LoVo (cell line): Measurements from ENCODE around the gene MAP4K4.
A peak's percentile ranks its signal among the peaks of the same experiment; 100 is the strongest.
"Not testable (repeated sequence)": the region's sequence is repeated elsewhere in the genome, so short reads cannot be mapped to it uniquely, and the experiment has no call there.

Experiments
- DNase-seq: peaks from one replicate; pipeline ENCODE4 v3.0.0-alpha.2; 2016; ENCODE audit warnings: low spot score

Gene MAP4K4

DNA sequence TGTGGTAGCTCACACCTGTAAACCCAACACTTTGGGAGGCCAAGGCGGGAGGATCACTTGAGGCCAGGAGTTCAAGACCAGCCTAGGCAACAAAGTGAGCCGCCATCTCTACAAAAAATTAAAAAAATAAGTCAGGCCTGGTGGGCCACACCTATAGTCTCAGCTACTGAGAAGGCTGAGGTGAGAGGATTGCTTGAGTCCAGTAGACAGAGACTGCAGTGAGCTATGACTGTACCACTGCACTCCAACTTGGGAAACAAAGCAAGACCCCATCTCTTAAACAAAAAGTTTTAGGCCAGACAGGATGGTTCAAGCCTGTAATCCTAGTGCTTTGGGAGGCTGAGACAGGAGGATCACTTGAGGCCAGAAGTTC is 224.4 kb downstream of the MAP4K4 start:
- no peak for DNase-seq

DNA sequence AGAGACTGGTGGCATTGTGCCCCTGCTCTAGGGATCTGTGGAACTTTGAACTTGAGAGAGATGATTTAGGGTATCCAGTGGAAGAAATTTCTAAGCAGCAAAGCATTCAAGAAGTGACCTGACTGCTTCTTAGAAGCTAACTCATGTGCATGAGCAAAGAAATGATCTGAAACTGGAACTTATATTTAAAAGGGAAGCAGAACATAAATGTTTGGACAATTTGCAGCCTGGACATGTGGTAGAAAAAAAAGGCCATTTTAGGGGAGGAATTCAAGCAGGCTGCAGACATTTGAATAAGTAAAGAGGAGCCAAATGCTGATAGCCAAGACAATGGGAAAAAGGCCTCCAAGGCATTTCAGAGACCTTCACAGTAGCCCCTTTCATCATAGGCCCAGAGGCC is 226.8 kb downstream of the MAP4K4 start:
- DNase-seq: not testable (repeated sequence)

DNA sequence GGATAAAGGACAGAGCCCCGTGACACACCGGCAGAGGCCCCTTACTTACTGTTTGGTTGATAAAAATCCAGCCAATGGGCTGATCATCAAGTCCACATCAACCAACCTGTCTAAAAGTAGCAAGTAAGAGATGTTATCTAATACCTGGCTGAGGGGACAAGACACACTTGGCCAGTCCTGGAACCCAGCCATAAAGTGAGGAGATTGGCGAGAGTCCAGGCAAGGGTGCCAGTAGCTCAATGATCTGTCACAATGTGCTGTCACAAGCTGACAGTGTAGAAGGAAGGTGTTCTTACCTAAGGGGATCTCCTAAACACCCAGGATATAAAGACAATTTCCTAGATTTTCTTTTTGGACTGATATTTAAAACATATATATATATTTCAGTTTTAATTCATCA is 232.5 kb downstream of the MAP4K4 start:
- DNase-seq: peak; percentile 2

DNA sequence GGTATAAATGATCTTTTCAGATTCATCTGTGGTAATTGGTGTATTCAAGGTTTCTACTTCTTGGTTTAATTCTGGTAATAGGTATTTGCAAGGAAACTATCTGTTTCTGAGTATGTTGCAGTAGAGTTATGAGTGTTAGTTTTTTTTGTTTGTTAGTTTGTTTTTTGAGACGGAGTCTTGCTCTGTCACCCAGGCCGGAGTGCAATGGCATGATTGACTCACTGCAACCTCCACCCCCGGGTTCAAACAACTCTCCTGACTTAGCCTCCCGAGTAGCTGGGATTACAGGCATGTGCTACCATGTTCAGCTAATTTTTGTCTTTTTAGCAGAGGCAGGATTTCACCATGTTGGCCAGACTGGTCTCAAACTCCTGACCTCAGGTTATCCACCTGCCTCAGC is 233.3 kb downstream of the MAP4K4 start:
- no peak for DNase-seq

DNA sequence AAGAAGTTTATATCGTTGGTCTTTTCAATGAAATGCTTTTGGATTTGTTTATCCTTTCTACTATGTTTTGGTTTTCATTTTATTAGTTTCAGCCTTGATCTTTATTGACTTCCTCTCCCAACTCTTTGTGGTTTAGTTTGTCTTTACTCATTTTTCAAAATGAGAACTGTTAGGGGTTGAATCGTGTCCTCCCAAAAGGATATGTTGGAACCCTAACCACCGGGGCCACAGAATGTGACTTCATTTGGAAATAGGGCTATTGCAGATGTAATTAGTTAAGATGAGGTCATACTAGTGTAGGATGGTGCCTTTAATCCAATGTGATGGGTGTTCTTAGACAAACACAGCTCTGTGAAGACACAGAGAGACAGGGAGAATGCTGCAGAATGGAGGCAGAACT is 233.9 kb downstream of the MAP4K4 start:
- DNase-seq: no peak

DNA sequence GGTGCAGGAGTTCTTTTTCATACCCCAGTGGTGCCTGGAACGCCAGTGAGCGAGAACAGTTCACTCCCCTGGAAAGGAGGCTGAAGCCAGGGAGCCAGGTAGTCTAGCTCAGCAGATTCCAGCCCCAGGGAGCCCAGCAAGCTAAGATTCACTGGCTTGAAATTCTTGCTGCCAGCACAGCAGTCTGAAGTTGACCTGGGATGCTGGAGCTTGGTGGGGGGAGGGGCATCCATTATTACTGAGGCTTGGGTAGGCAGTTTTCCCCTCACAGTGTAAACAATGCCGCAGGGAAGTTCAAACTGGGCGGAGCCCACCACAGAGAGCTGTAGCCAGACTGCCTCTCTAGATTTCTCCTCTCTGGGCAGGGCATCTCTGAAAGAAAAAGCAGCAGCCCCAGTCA is 238.3 kb downstream of the MAP4K4 start:
- DNase-seq: not testable (repeated sequence)

DNA sequence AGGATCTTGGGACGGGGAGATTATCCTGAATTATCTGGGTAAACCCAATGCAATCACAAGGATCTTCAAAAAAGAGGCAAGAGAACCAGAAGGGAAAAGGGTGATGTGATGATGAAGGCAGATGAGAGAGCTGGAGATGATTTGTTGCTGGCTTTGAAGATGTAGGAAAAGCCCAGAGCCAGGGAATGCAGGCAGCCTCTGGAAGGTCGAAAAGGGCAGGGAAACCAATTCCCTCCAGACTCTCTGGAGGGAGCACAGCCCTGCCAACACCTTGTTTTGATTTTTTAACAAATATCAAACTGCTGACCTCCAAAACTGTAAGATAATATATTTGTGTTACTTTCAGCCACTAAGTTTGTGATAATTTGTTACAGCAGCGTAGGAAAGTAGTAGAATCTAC is 245.3 kb downstream of the MAP4K4 start:
- DNase-seq: no peak
